Gastrocnemius medialis (tissue), 4 donors: Measurements from ENCODE around the gene GGT6. TPM values are rescaled to one million over a fixed set of nuclear protein-coding genes. Genes with fewer than 3 reads are reported as not detected.

Experiments
- ATAC-seq, 2 donors: fragments of 150-250 bp; one replicate each; pipeline ENCODE4 v1.9.1; 2016
- DNase-seq, 2 donors: peaks; one replicate each; pipeline ENCODE4 v3.0.0-alpha.2; 2019
- H3K27ac ChIP-seq, 4 donors: fragments of 200-600 bp; sonication (generic); 1 replicate in 1 of 4; 2 replicates in 3 of 4; pipeline ENCODE4 v1.5.1; 2016 to 2018; ENCODE audit warnings: mild to moderate bottlenecking in 2 of 4, moderate library complexity in 1 of 4
- H3K27me3 ChIP-seq, 3 donors: fragments of 200-600 bp; sonication (generic) in 2 of 3; 1 replicate in 1 of 3; 2 replicates in 2 of 3; pipeline versions ENCODE4 v1.5.1 to v1.6.0; 2016 to 2019; ENCODE audit warnings: mild to moderate bottlenecking in 1 of 3, moderate library complexity in 1 of 3
- H3K36me3 ChIP-seq, 2 donors: fragments of 200-600 bp; sonication (generic) in 1 of 2; one replicate each; pipeline ENCODE4 v1.5.1; 2017 to 2018
- H3K4me1 ChIP-seq, 2 donors: fragments of 200-600 bp; sonication (generic) in 1 of 2; one replicate each; pipeline ENCODE4 v1.5.1; 2016 to 2017; ENCODE audit warnings: mild to moderate bottlenecking in 2 of 2
- H3K4me3 ChIP-seq, 4 donors: fragments of 200-600 bp; sonication (generic) in 3 of 4; 1 replicate in 1 of 4; 2 replicates in 3 of 4; pipeline ENCODE4 v1.5.1; 2016 to 2019; ENCODE audit warnings: mild to moderate bottlenecking in 2 of 4
- H3K9me3 ChIP-seq, 3 donors: fragments of 200-600 bp; sonication (generic) in 2 of 3; 1 replicate in 1 of 3; 2 replicates in 2 of 3; pipeline ENCODE4 v1.5.1; 2016 to 2019
- POLR2A ChIP-seq, 2 donors: fragments of 450-650 bp; IDR thresholded peaks; one replicate each; pipeline ENCODE4 v1.6.1; 2017; ENCODE audit warnings: antibody characterized with exemption in 2 of 2, mild to moderate bottlenecking in 2 of 2, moderate library complexity in 2 of 2
- in situ Hi-C, 4 donors: fragments of 200-750 bp; cut with MboI; loops; one replicate each; pipeline versions ENCODE4 v1.15.0 to v1.8.0; 2017; ENCODE audit warnings: low sequenced_read_pairs in 4 of 4
- intact Hi-C: fragments of 100-400 bp; cut with DNase I; formaldehyde crosslinking; loops from one replicate; pipeline ENCODE4 v1.15.1; 2023; ENCODE audit warnings: low total_unique reads
- total RNA-seq, 4 donors: library from RNA; depleted of rRNA; stranded (reverse); fragments of >200 nt; gene quantifications; one replicate each; pipeline versions ENCODE4 v1.1.0 to v1.2.3, GENCODE V29; 2016
- TF ChIP-seq, protein P1 (sequence below), 5 experiments: fragments of 450-650 bp in 3 of 5; fragments of 200-600 bp in 2 of 5; sonication (generic) in 2 of 5; IDR thresholded peaks in 4 of 5; conservative IDR thresholded peaks in 1 of 5; 1 replicate in 4 of 5; 2 replicates in 1 of 5; pipeline ENCODE4 v1.5.1; 2016 to 2019; ENCODE audit warnings: antibody characterized with exemption in 5 of 5, mild to moderate bottlenecking in 3 of 5, moderate library complexity in 3 of 5

Gene GGT6
- total RNA-seq, 4 donors from 2014 or later: 0.63 TPM; not detected in 3

DNA sequence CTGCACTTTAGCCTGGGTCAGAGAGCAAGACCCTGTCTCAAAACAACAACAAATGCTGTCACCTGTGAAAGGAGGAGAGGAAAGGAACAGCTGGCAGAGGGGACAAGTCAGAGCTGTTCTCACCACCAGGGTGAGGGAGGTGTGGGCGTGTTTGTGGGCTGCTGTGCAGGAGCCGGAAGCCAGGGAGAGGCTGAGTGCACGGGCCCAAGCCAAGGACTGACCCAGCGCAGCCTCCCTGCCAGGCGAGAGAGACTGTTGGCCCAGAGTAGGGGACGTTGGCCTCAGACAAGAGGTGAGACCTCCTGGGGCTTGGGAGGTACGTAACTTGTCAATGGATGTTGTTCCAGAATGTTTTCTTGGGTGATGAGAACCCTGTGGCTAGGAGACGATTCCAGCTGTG lies 51.0 kb downstream of the GGT6 start:
- Histone ChIP-seq H3K4me1 (peaks cover 13 to 27% of the 10 kb centered on the region in 2 donors), H3K27ac (peak overlapping the region in 3 of 4 donors; percentile 57 to 68 (median 61)), H3K4me3 (no peak overlapping the region), H3K27me3 (no peaks in the 10 kb centered on the region), H3K9me3 (no peaks in the 10 kb centered on the region), H3K36me3 (no peaks in the 10 kb centered on the region)
- no peak for TF ChIP-seq POLR2A (IDR thresholded peaks at IDR 0.05)
- TF ChIP-seq, protein P1, sequence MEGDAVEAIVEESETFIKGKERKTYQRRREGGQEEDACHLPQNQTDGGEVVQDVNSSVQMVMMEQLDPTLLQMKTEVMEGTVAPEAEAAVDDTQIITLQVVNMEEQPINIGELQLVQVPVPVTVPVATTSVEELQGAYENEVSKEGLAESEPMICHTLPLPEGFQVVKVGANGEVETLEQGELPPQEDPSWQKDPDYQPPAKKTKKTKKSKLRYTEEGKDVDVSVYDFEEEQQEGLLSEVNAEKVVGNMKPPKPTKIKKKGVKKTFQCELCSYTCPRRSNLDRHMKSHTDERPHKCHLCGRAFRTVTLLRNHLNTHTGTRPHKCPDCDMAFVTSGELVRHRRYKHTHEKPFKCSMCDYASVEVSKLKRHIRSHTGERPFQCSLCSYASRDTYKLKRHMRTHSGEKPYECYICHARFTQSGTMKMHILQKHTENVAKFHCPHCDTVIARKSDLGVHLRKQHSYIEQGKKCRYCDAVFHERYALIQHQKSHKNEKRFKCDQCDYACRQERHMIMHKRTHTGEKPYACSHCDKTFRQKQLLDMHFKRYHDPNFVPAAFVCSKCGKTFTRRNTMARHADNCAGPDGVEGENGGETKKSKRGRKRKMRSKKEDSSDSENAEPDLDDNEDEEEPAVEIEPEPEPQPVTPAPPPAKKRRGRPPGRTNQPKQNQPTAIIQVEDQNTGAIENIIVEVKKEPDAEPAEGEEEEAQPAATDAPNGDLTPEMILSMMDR (IDR thresholded peaks at IDR 0.05 in 4 of 5, conservative IDR thresholded peaks at IDR 0.05 in 1 of 5): no peak
- in situ Hi-C loops (no loop called here), intact Hi-C loops (no loop called here)
- DNase-seq (no peak), ATAC-seq (no peak)

DNA sequence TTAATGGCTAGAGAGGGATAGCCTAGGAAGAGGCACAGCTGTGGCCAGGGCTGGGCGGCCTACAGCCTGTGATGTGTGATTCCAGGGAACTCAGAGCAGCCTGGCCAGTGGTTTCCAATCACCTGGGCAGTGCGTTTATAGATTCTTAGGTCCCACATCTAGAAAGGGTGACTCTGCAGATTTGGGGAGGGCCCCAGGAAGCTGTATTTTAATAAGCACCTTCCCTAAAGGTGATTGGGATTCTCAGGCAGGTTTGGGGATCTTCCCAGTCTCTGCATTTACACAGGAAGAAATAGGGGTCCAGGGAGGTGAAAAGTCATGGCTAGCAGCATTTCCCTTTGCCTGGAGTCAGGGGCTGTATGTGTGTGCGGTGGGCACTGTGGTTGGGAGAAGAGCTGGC lies 52.2 kb downstream of the GGT6 start:
- H3K27ac ChIP-seq: peak overlapping the region; percentile 20 to 68 (median 59)
- ATAC-seq (no peak), DNase-seq (no peak)
- in situ Hi-C loops: no loop called here
- H3K9me3 ChIP-seq: no peaks in the 10 kb centered on the region
- H3K27me3 ChIP-seq: peaks cover 0 to 3% (median 0%) of the 10 kb centered on the region in 3 donors
- H3K4me1 ChIP-seq: peaks cover 14 to 36% of the 10 kb centered on the region in 2 donors
- TF ChIP-seq POLR2A (IDR thresholded peaks at IDR 0.05): no peak
- TF ChIP-seq, protein P1 (IDR thresholded peaks at IDR 0.05 in 4 of 5, conservative IDR thresholded peaks at IDR 0.05 in 1 of 5): no peak
- no peak overlapping the region for H3K4me3 ChIP-seq
- intact Hi-C loops: no loop called here
- H3K36me3 ChIP-seq: no peaks in the 10 kb centered on the region

DNA sequence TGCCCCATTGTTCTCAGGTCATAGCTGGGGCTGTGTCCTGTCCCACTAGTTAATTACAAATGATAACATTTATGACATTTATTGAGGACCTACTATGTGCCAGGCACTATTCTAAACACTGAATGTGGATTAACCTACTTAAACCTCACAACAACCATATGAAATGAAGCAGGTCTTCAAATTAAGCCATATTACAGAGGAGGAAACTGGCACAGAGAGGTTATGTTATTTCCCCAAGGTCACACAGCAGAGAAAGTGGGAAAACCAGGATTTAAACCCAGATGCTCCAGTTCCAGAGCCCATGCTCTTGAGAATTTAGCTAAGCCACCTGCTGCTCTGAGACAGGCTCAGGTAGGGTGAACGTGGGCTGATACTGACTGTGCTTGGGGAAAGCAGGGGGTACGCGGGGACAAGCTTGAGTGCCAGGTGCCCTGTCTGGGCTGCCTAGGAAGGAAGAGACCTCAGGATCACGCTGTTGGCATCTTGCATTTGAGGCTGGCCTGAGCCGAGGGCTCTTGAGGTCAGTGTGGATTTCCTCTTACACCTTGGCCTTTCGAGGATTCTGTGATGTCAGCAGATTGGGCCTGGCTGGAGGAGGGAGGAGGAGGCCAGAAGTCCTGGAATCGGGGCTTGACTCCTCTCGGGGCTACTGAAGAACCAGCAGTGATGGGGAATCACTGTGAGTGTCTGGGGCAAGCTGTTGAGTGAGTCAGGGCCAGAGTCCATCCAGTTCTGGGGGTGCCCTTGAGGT lies 52.8 kb downstream of the GGT6 start:
- Histone ChIP-seq H3K36me3 (no peaks in the 10 kb centered on the region), H3K4me3 (no peak overlapping the region), H3K27me3 (peaks cover 0 to 8% (median 0%) of the 10 kb centered on the region in 3 donors), H3K9me3 (no peaks in the 10 kb centered on the region), H3K4me1 (peaks cover 16 to 36% of the 10 kb centered on the region in 2 donors), H3K27ac (peak overlapping the region in 3 of 4 donors; percentile 57 to 68 (median 61))
- ATAC-seq (no peak), DNase-seq (no peak)
- in situ Hi-C loops: no loop called here
- TF ChIP-seq, protein P1 (IDR thresholded peaks at IDR 0.05 in 4 of 5, conservative IDR thresholded peaks at IDR 0.05 in 1 of 5): no peak
- TF ChIP-seq POLR2A (IDR thresholded peaks at IDR 0.05): no peak
- intact Hi-C loops: no loop called here

Other genes with a start within 250 kb of the GGT6 start
- 100 to 1,000 TPM; 152 to 217 (median 180) TPM for gene UBE2G1, start 193.9 kb downstream of the GGT6 start, total RNA-seq
- not detected for gene SPNS3, start 126.6 kb downstream of the GGT6 start, total RNA-seq
- 1 to 10 TPM; 2.7 to 6.2 (median 4.2) TPM for gene SPNS2, start 61.7 kb downstream of the GGT6 start, total RNA-seq
- gene MYBBP1A, start 5.2 kb downstream of the GGT6 start, total RNA-seq: 10 to 100 TPM; 42.5 to 60.2 (median 48.9) TPM
- gene SMTNL2, start 24.0 kb upstream of the GGT6 start, total RNA-seq: 100 to 1,000 TPM; 110 to 588 (median 420) TPM
- gene ALOX15, start 81.1 kb upstream of the GGT6 start, total RNA-seq: not detected
- gene PELP1, start 143.6 kb upstream of the GGT6 start, total RNA-seq: 10 to 100 TPM; 31.5 to 46.8 (median 35.6) TPM
- gene ARRB2, start 150.1 kb upstream of the GGT6 start, total RNA-seq: 10 to 100 TPM in 1 of 4 donors, 1 to 10 TPM in 3; 5.5 to 11.8 (median 7.8) TPM
- 10 to 100 TPM; 29.4 to 58.5 (median 44.8) TPM for gene MED11, start 170.9 kb upstream of the GGT6 start, total RNA-seq
- not detected for gene ZMYND15, start 179.3 kb upstream of the GGT6 start, total RNA-seq
- 1 to 10 TPM; 1.2 to 2.1 (median 1.4) TPM for gene CXCL16, start 179.4 kb upstream of the GGT6 start, total RNA-seq
- under 1 TPM in 1 of 4 donors, not detected in 3; 0.64 TPM for gene TM4SF5, start 211.3 kb upstream of the GGT6 start, total RNA-seq
- 1 to 10 TPM in 3 of 4 donors, not detected in 1; 1.4 to 7.2 (median 3.8) TPM for gene VMO1, start 225.8 kb upstream of the GGT6 start, total RNA-seq
- under 1 TPM in 1 of 4 donors, not detected in 3; 0.53 TPM for gene GLTPD2, start 228.4 kb upstream of the GGT6 start, total RNA-seq
- gene PSMB6, start 235.6 kb upstream of the GGT6 start, total RNA-seq: 100 to 1,000 TPM; 365 to 662 (median 479) TPM
- gene PLD2, start 246.6 kb upstream of the GGT6 start, total RNA-seq: 1 to 10 TPM; 2.8 to 5.8 (median 4.2) TPM